HUES48 (cell line): ENCODE results near the gene ACOX2.

Experiments
- H3K27ac ChIP-seq: one replicate; pipeline ENCODE4 v1.7.0; 2013; ENCODE audit warnings: low read depth, low read length, inconsistent platforms
- H3K27me3 ChIP-seq: 2 replicates; pipeline ENCODE4 v1.6.1; 2013; ENCODE audit warnings: mild to moderate bottlenecking, low read length; ENCODE audit not compliant: control insufficient read depth, insufficient read depth
- H3K36me3 ChIP-seq: 2 replicates; pipeline ENCODE4 v1.6.1; 2013; ENCODE audit warnings: low read length; ENCODE audit not compliant: control insufficient read depth, insufficient read depth
- H3K4me1 ChIP-seq: 2 replicates; pipeline ENCODE4 v1.6.1; 2013; ENCODE audit warnings: mild to moderate bottlenecking, low read length; ENCODE audit not compliant: control insufficient read depth, insufficient read depth
- H3K4me3 ChIP-seq: 2 replicates; pipeline ENCODE4 v1.5.1; 2013; ENCODE audit warnings: mild to moderate bottlenecking, low read depth, low read length
- H3K9ac ChIP-seq: 2 replicates; pipeline ENCODE4 v1.6.1; 2013; ENCODE audit warnings: mild to moderate bottlenecking, low read depth, low read length, moderate library complexity
- H3K9me3 ChIP-seq: 2 replicates; pipeline ENCODE4 v1.6.1; 2013; ENCODE audit warnings: low read length; ENCODE audit not compliant: control insufficient read depth, insufficient read depth

The ACOX2 gene

GRCh38 chr3:58565621-58566397, 28.8 kb upstream of the ACOX2 start:
- Histone ChIP-seq H3K27me3 (no peaks in the 10 kb centered on the region), H3K4me1 (peaks cover 22% of the 10 kb centered on the region; the same call in 1 of the 2 replicates), H3K9me3 (no peaks in the 10 kb centered on the region), H3K4me3 (no peak overlapping the region), H3K27ac (peak overlapping the region; percentile 24), H3K36me3 (no peaks in the 10 kb centered on the region), H3K9ac (no peak overlapping the region)

DNA sequence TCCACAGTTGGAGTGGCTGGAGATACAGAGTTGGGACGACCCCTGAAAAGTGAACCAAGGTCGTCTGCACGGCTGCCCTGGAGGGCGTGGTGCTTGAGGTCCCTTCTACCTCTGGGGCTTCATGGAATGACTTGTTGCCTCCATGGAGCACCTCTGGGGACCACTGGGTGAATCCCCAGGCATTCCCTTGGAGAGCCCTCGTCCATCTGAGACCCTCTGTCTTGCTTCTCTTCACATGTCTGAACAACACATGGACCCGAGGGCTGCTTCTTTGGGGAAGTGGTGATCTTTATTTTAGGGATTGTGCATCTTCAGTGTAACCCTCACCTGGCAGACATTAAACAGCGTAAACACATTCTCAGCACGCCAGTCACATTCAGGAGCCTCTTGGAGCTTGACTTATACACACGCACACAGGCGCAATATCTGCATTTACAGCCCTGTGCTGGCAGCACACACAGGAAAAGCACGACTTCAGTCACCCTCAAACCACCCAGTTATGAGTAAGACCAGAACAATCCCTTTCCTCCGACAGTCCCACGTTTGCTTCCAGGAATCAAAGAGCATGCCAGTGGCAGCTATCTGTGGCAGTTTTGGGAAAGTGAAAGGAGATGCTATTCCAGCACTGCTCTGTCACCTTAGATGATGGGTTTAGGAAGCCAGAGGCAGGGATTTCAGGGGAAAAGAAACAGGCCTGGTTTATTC, 27.6 kb upstream of the ACOX2 start:
- Histone ChIP-seq H3K4me3 (no peak overlapping the region), H3K27ac (no peak overlapping the region), H3K27me3 (no peaks in the 10 kb centered on the region), H3K36me3 (no peaks in the 10 kb centered on the region), H3K9me3 (no peaks in the 10 kb centered on the region), H3K4me1 (peaks cover 22% of the 10 kb centered on the region; the same call in 1 of the 2 replicates), H3K9ac (no peak overlapping the region)

- H3K36me3 ChIP-seq, result no peaks in the 10 kb centered on the region
- no peaks in the 10 kb centered on the region for H3K27me3 ChIP-seq
- no peak overlapping the region for H3K9ac ChIP-seq
- no peak overlapping the region for H3K4me3 ChIP-seq
- peaks cover 22% of the 10 kb centered on the region; the same call in 1 of the 2 replicates for H3K4me1 ChIP-seq
- H3K9me3 ChIP-seq, result no peaks in the 10 kb centered on the region
- H3K27ac ChIP-seq, result no peak overlapping the region
Measured at GRCh38 chr3:58564054-58564453, 27.1 kb upstream of the ACOX2 start.

GRCh38 chr3:58563386-58564035, 26.5 kb upstream of the ACOX2 start:
- H3K27ac ChIP-seq, result no peak overlapping the region

DNA sequence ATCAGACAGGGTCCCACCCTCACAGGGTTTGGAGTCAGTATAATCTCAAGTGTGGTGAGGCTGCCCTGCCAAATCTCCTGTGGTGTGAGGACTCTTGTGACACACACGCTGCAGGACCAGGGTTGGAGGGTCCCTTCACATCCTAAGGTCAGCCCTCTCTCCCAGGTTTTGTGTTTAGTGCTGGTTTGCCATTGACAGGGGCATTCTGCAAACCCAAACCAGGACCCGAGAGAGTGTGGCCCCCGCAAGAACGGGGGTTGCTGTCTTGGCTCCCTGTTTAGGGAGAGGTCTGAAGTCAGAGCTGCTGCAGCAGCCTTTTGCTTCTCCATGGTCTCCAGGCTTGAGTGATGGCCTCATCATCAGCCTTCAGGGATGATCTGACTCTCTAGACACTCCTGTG, 25.5 kb upstream of the ACOX2 start:
- Histone ChIP-seq H3K27me3 (no peaks in the 10 kb centered on the region), H3K4me1 (peaks cover 25% of the 10 kb centered on the region; the same call in 1 of the 2 replicates), H3K4me3 (no peak overlapping the region)

More at GRCh38 chr3:58563386-58564035, 26.5 kb upstream of the ACOX2 start:
- no peaks in the 10 kb centered on the region for H3K9me3 ChIP-seq
- H3K4me1 ChIP-seq, result peaks cover 22% of the 10 kb centered on the region; the same call in 1 of the 2 replicates
- H3K4me3 ChIP-seq, result no peak overlapping the region
- H3K36me3 ChIP-seq, result no peaks in the 10 kb centered on the region
- no peaks in the 10 kb centered on the region for H3K27me3 ChIP-seq
- H3K9ac ChIP-seq, result no peak overlapping the region

GRCh38 chr3:58560771-58561311, 23.9 kb upstream of the ACOX2 start:
- H3K27ac ChIP-seq, result peak overlapping the region; percentile 75
- 0 out of 2 replicates have a peak overlapping the region, but pooled peaks have one; percentile 25 for H3K9ac ChIP-seq
- no peak overlapping the region for H3K4me3 ChIP-seq
- H3K36me3 ChIP-seq, result no peaks in the 10 kb centered on the region
- no peaks in the 10 kb centered on the region for H3K27me3 ChIP-seq
- peaks cover 18% of the 10 kb centered on the region; the same call in 1 of the 2 replicates for H3K4me1 ChIP-seq
- H3K9me3 ChIP-seq, result no peaks in the 10 kb centered on the region

More for the DNA sequence above, 25.5 kb upstream of the ACOX2 start:
- no peak overlapping the region for H3K27ac ChIP-seq
- H3K36me3 ChIP-seq, result no peaks in the 10 kb centered on the region
- H3K9me3 ChIP-seq, result no peaks in the 10 kb centered on the region
- H3K9ac ChIP-seq, result no peak overlapping the region

GRCh38 chr3:58559586-58559985, 22.6 kb upstream of the ACOX2 start:
- H3K9me3 ChIP-seq, result no peaks in the 10 kb centered on the region
- no peak overlapping the region for H3K4me3 ChIP-seq
- H3K4me1 ChIP-seq, result peaks cover 8% of the 10 kb centered on the region; the same call in 1 of the 2 replicates

DNA sequence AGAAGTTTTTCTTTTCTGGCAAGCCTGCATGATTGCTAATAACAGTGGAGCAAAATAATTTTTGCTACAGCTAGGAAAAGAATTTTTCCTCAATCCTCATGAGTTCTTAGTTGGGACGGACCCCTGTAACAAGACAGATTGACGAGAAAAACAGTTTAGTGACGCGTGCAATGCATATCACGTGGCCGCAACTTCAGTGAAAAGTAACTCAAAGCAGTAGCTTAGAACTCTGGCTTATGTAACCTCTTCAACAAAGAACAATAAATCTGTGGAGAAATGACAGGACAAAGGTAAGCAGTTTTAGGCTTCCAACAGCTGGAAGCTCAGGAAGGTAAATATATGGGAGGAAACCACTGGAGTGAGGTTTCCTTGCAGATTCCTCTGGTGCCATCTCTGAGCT, 20.5 kb upstream of the ACOX2 start:
- Histone ChIP-seq H3K27ac (no peak overlapping the region), H3K9ac (no peak overlapping the region), H3K9me3 (no peaks in the 10 kb centered on the region), H3K27me3 (no peaks in the 10 kb centered on the region), H3K36me3 (no peaks in the 10 kb centered on the region), H3K4me1 (peaks cover 8% of the 10 kb centered on the region; the same call in 1 of the 2 replicates), H3K4me3 (no peak overlapping the region)

More at GRCh38 chr3:58559586-58559985, 22.6 kb upstream of the ACOX2 start:
- Histone ChIP-seq H3K27me3 (no peaks in the 10 kb centered on the region), H3K27ac (no peak overlapping the region), H3K9ac (no peak overlapping the region), H3K36me3 (no peaks in the 10 kb centered on the region)

DNA sequence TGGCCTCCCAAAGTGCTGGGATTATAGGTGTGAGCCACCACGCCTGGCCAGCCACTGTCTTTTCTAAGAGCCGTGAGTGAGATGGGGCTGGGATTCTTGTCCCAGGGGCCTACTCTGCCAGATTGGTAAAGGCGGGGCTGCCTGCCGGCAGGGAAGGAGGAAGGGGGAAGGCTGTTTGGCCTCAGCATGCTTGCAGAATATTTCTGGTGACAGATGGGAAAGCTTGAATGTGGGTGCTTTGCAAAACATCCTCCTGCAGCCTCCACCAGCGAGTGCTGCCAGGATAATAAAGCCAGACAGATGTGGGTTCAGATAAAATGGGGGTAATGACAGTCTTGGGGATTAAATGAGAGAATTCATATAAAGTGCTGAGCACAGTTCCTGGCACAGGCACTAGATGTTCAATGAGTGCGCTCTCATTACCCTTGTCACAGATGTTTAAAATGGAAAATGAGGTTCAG, 19.8 kb upstream of the ACOX2 start:
- H3K27ac ChIP-seq, result no peak overlapping the region
- H3K9ac ChIP-seq, result no peak overlapping the region
- H3K4me1 ChIP-seq, result peaks cover 6% of the 10 kb centered on the region; the same call in 1 of the 2 replicates
- H3K4me3 ChIP-seq, result no peak overlapping the region
- no peaks in the 10 kb centered on the region for H3K9me3 ChIP-seq
- no peaks in the 10 kb centered on the region for H3K27me3 ChIP-seq
- H3K36me3 ChIP-seq, result no peaks in the 10 kb centered on the region

GRCh38 chr3:58556001-58556400, 19.0 kb upstream of the ACOX2 start:
- H3K36me3 ChIP-seq, result no peaks in the 10 kb centered on the region
- no peak overlapping the region for H3K9ac ChIP-seq
- 0 out of 2 replicates have a peak, but pooled peaks cover 4% of the 10 kb centered on the region for H3K4me1 ChIP-seq
- H3K27ac ChIP-seq, result no peak overlapping the region
- H3K4me3 ChIP-seq, result no peak overlapping the region
- no peaks in the 10 kb centered on the region for H3K27me3 ChIP-seq
- no peaks in the 10 kb centered on the region for H3K9me3 ChIP-seq
